T-cell (primary cell): ENCODE data around the gene MGAT5. TPM values are rescaled to one million over a fixed set of nuclear protein-coding genes. Genes with fewer than 3 reads are reported as not detected.

Experiments
- ATAC-seq, 4 experiments: fragments of 200-7000 bp in 3 of 4; fragments of 150-1000 bp in 1 of 4; cut with Tn5 transposase; replicated peaks in 1 of 4; 1 replicate in 3 of 4; 2 replicates in 1 of 4; pipeline ENCODE4 v1.10.0; 2021; ENCODE audit warnings: moderate library complexity in 3 of 4, mild to moderate bottlenecking in 2 of 4, moderate number of reproducible peaks in 1 of 4
- CTCF ChIA-PET, 2 donors: fragments of 300-600 bp; sonication (Branson Sonifier 250); formaldehyde crosslinking; loops; one replicate each; lab custom pipeline; 2022; ENCODE audit warnings: antibody characterized with exemption in 2 of 2; lab: Charles Lee
- POLR2A ChIA-PET, 2 donors: fragments of 300-600 bp; sonication (Branson Sonifier 250); formaldehyde crosslinking; loops; one replicate each; lab custom pipeline; 2022; ENCODE audit warnings: antibody characterized with exemption in 2 of 2; lab: Charles Lee
- DNase-seq, 35 experiments: peaks; one replicate each; pipeline versions ENCODE4 v3.0.0 to v3.0.0-alpha.2; 2013 to 2023
- H3K27ac ChIP-seq: one replicate; pipeline ENCODE4 v1.5.1; 2013; ENCODE audit warnings: low read length
- H3K27me3 ChIP-seq, 2 experiments: replicated peaks in 1 of 2; 1 replicate in 1 of 2; 2 replicates in 1 of 2; pipeline versions ENCODE4 v1.6.1 to v1.7.0; 2013; ENCODE audit warnings: low read length in 1 of 2, mixed read lengths in 1 of 2; ENCODE audit not compliant: control insufficient read depth in 2 of 2, insufficient read depth in 2 of 2; ENCODE audit errors: extremely low read depth in 1 of 2
- H3K36me3 ChIP-seq, 2 donors: 1 replicate in 1 of 2; 2 replicates in 1 of 2; pipeline versions ENCODE4 v1.6.1 to v1.7.0; 2013; ENCODE audit warnings: low read length in 1 of 2; ENCODE audit not compliant: control insufficient read depth in 2 of 2, insufficient read depth in 1 of 2; ENCODE audit errors: extremely low read depth in 1 of 2
- H3K4me1 ChIP-seq, 2 experiments: 1 replicate in 1 of 2; 2 replicates in 1 of 2; pipeline versions ENCODE4 v1.6.1 to v1.7.0; 2013; ENCODE audit warnings: low read length in 2 of 2, mixed read lengths in 1 of 2; ENCODE audit not compliant: insufficient read depth in 2 of 2, control insufficient read depth in 1 of 2; ENCODE audit errors: extremely low read depth in 1 of 2
- H3K4me3 ChIP-seq, 2 donors: 1 replicate in 1 of 2; 2 replicates in 1 of 2; pipeline versions ENCODE4 v1.5.1 to v1.7.0; 2013; ENCODE audit warnings: mild to moderate bottlenecking in 2 of 2, low read length in 1 of 2, moderate library complexity in 1 of 2; ENCODE audit not compliant: control insufficient read depth in 1 of 2; ENCODE audit errors: extremely low read depth in 1 of 2
- H3K9me3 ChIP-seq: 2 replicates; pipeline ENCODE4 v1.7.0; 2013
- H3K27ac Mint-ChIP-seq, 2 donors: one replicate each; pipeline ENCODE4 v1.8.0; 2020 to 2021; ENCODE audit warnings: mild to moderate bottlenecking in 2 of 2, mixed read lengths in 2 of 2
- H3K27me3 Mint-ChIP-seq, 2 donors: one replicate each; pipeline ENCODE4 v1.8.0; 2021 to 2022; ENCODE audit warnings: mixed read lengths in 2 of 2
- H3K36me3 Mint-ChIP-seq: one replicate; pipeline ENCODE4 v1.8.0; 2021; ENCODE audit warnings: mixed read lengths
- H3K4me1 Mint-ChIP-seq, 3 donors: one replicate each; pipeline ENCODE4 v1.8.0; 2020 to 2022; ENCODE audit warnings: mixed read lengths in 3 of 3, mild to moderate bottlenecking in 1 of 3
- H3K4me3 Mint-ChIP-seq, 3 donors: one replicate each; pipeline ENCODE4 v1.8.0; 2020 to 2022; ENCODE audit warnings: mild to moderate bottlenecking in 3 of 3, mixed read lengths in 3 of 3, moderate library complexity in 3 of 3
- H3K9me3 Mint-ChIP-seq, 3 donors: one replicate each; pipeline ENCODE4 v1.8.0; 2020 to 2022; ENCODE audit warnings: mixed read lengths in 3 of 3
- WGBS: methylation state at CpG from one replicate; pipeline ENCODE4 v1.1.5; 2013; ENCODE audit warnings: missing lambda C conversion rate; ENCODE audit not compliant: insufficient coverage; 5-methylcytosine and 5-hydroxymethylcytosine counted together
- total RNA-seq, 35 experiments: library from RNA in 6 of 35; stranded (reverse) in 6 of 35; fragments of 120-200 nt in 1 of 35; gene quantifications; one replicate each; pipeline versions ENCODE4 v1.2.1 to v1.2.4 and lab custom pipeline; 2013 to 2026

MGAT5 gene
- total RNA-seq, 5 donors from 2014 or later (not counting 1 experiment from before 2014, with no cell fraction given): 61.1 to 94.9 (median 81.8) TPM

DNA sequence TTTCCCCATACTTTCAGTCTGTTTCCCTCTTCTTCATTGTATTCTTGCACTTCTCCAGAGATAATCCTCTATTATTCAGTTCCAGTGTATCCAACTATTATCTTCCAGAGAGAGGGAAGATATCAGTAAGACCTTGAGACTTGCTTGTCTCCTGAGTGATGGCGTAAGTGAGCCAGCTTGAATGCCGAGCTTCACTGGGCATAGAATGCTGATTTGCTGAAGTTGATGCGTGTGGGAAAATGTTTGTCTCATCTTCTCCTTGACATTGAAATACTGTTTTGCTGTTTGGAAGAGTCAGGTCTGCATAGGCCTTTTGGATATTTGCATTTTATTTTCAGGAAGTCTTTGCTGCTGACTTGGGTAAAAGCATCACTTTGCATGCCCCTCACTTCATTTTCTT, 41.1 kb upstream of the MGAT5 start:
- peaks cover 12% of the 10 kb centered on the region for H3K36me3 Mint-ChIP-seq
- DNase-seq (no peak), ATAC-seq (no peak)
- H3K27ac ChIP-seq: no peak overlapping the region
- no peaks in the 10 kb centered on the region for H3K27me3 ChIP-seq
- H3K4me3 Mint-ChIP-seq: no peak overlapping the region
- 80% methylated on average over 1 of the region's 3 CpGs for WGBS
- no peak overlapping the region for H3K27ac Mint-ChIP-seq
- no peaks in the 10 kb centered on the region for H3K9me3 ChIP-seq
- H3K4me1 ChIP-seq: peaks cover 15% of the 10 kb centered on the region in 2 experiments
- ChIA-PET CTCF (interaction anchor here in 1 of 2 donors (0.9 kb wide), 1 partner anchor 95 kb away, joined by 5 read pairs; no protein-coding TSS in a partner anchor), POLR2A (interaction anchor here in 1 of 2 donors (0.6 kb wide), 1 partner anchor 22 kb away, joined by 4 read pairs; no protein-coding TSS in a partner anchor)
- no peaks in the 10 kb centered on the region for H3K27me3 Mint-ChIP-seq
- peaks cover 25 to 40% (median 31%) of the 10 kb centered on the region in 3 donors for H3K4me1 Mint-ChIP-seq
- H3K4me3 ChIP-seq: no peak overlapping the region
- H3K9me3 Mint-ChIP-seq: peaks cover 0 to 8% (median 3%) of the 10 kb centered on the region in 3 donors
- H3K36me3 ChIP-seq: no peaks in the 10 kb centered on the region

DNA sequence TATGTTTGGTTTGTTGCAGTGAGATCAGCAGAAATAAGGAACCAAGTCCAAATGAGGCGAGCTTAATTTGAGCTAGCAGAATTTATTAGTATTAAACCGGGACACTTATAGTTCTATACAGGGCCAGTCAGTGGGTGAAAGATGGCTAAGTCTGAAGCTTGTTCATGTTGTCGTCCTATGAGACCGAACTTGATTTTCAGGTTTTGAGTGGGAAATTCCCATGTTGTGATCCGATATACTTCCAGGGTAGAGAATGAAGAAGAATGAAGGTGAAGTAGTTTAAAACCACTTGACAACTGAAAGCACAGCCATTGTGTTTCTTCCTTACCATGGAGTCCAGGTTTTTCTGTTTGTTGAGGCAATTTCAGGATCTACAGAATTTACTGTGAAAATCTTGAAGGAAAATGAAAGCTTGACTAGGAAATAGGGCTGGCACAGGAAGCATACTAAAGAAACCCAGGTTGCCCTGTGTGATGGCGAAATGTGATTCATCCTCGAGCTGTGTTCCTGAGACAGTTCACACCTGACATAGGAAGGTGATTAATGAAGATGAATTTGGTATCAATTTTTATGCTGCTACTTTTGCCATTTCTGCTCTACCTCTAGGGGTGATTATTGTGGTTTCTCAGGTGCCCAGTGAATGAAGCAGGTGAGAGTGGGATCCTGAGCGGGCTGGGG, 37.6 kb upstream of the MGAT5 start:
- ChIA-PET CTCF (interaction anchor here (0.6 to 4.6 kb wide), 10 partner anchors 8 to 98 kb away, joined by 3 to 31 read pairs (median 7); no protein-coding TSS in a partner anchor), POLR2A (interaction anchor here in 1 of 2 donors (0.6 kb wide), 1 partner anchor 11 kb away, joined by 3 read pairs; no protein-coding TSS in a partner anchor)
- Mint-ChIP-seq H3K36me3 (peaks cover 12% of the 10 kb centered on the region), H3K27ac (peak overlapping the region; percentile 88 to 94), H3K4me1 (peaks cover 61 to 72% (median 62%) of the 10 kb centered on the region in 3 donors), H3K4me3 (peak overlapping the region in 1 of 3 donors; percentile 75), H3K27me3 (no peaks in the 10 kb centered on the region), H3K9me3 (peaks cover 0 to 8% (median 3%) of the 10 kb centered on the region in 3 donors)
- WGBS: 76% methylated on average over 5 of the region's 8 CpGs
- Histone ChIP-seq H3K4me1 (peaks cover 44 to 46% of the 10 kb centered on the region in 2 experiments), H3K4me3 (no peak overlapping the region), H3K36me3 (no peaks in the 10 kb centered on the region), H3K9me3 (no peaks in the 10 kb centered on the region), H3K27ac (peak overlapping the region; percentile 84), H3K27me3 (no peaks in the 10 kb centered on the region)
- no peak for DNase-seq
- no peak for ATAC-seq

DNA sequence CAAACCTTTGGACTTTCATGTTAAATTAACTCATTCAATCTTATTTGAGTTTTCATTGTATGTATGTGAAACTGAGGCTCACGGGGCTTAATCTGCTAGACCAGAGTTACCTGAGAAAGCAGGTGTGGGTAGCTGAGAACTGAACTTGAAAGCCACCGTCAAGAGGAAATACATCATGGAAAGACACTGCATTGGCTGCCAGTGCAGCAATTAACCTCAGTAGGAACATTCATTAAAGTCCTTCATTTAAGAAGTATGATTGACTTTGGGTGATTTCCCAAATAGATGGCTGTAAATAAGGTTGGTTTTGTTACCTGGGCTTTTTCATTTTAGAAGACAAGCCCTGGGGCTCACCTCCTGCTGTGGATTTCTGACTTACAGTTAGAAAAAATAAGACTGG, 36.5 kb upstream of the MGAT5 start:
- H3K9me3 ChIP-seq: no peaks in the 10 kb centered on the region
- peaks cover 65 to 78% (median 66%) of the 10 kb centered on the region in 3 donors for H3K4me1 Mint-ChIP-seq
- H3K36me3 ChIP-seq: no peaks in the 10 kb centered on the region
- peak overlapping the region; percentile 7 to 75 (median 61) for H3K4me3 Mint-ChIP-seq
- POLR2A ChIA-PET: no interaction called here
- H3K4me3 ChIP-seq: no peak overlapping the region
- peak in 1 of 35 experiments; percentile 59 for DNase-seq
- H3K9me3 Mint-ChIP-seq: peaks cover 0 to 8% (median 3%) of the 10 kb centered on the region in 3 donors
- H3K27me3 ChIP-seq: no peaks in the 10 kb centered on the region
- H3K27me3 Mint-ChIP-seq: no peaks in the 10 kb centered on the region
- peak overlapping the region; percentile 88 to 94 for H3K27ac Mint-ChIP-seq
- CTCF ChIA-PET: interaction anchor here (0.5 to 4.6 kb wide), 5 partner anchors 11 to 102 kb away, joined by 4 to 31 read pairs (median 21); no protein-coding TSS in a partner anchor
- WGBS: no CpG with 5 or more reads among the region's 2 CpGs
- peak in 2 of 4 experiments; percentile 23 to 69 for ATAC-seq
- peaks cover 12% of the 10 kb centered on the region for H3K36me3 Mint-ChIP-seq
- H3K4me1 ChIP-seq: peaks cover 44 to 46% of the 10 kb centered on the region in 2 experiments
- H3K27ac ChIP-seq: peak overlapping the region; percentile 84

DNA sequence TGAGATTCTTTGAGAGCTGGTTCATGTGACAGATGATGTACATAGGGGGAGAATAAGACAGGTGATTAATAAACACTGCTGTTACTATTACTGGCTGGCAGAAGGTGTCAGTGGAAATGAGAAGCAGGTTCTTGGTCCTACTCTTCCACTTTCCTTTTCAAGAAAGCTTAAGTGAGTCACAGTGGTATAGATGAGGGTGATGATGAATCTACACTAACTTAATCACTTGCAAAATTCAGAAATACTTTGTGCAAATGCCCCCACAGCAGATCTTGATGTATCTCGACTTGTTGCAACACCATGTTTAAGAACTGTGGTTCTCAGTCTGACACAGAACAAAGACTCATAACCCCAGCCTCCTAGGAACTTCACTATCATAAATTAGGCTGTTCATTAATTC, 35.9 kb upstream of the MGAT5 start:
- POLR2A ChIA-PET: interaction anchor here in 1 of 2 donors (1.1 kb wide), 1 partner anchor 98 kb away, joined by 3 read pairs; no protein-coding TSS in a partner anchor
- DNase-seq: peak in 1 of 35 experiments; percentile 40

DNA sequence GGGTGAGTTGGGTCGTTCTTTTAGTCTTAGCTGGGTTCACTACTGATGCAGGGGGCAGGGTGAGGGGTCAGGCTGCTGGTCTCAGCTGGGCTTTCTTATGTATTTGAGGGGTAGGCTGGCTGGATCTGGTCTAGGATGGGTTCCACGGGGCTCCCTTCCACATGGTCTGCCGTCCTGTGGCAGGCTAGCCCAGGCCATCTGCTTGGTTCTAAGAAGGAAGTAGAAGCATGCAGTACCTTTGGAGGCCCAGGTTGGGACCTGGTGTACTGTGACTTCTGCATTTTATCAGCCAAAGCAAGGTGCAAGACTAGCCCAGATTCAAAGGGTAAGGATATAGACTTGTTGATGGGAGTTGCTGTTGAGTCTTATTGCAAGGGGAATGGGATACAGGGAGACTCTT, 35.5 kb upstream of the MGAT5 start:
- DNase-seq (no peak), ATAC-seq (peak in 2 of 4 experiments; percentile 22 to 23)
- peak overlapping the region; percentile 7 to 75 (median 61) for H3K4me3 Mint-ChIP-seq

More for the DNA sequence above, 35.9 kb upstream of the MGAT5 start:
- Histone ChIP-seq H3K36me3 (no peaks in the 10 kb centered on the region), H3K27ac (peak overlapping the region; percentile 84), H3K4me3 (no peak overlapping the region), H3K27me3 (no peaks in the 10 kb centered on the region), H3K4me1 (peaks cover 44 to 46% of the 10 kb centered on the region in 2 experiments), H3K9me3 (no peaks in the 10 kb centered on the region)
- peaks cover 61 to 75% (median 62%) of the 10 kb centered on the region in 3 donors for H3K4me1 Mint-ChIP-seq
- CTCF ChIA-PET: interaction anchor here (1.3 to 4.6 kb wide), 3 partner anchors 10 to 100 kb away, joined by 6 to 27 read pairs (median 9); no protein-coding TSS in a partner anchor
- peak; percentile 55 to 77 (median 70) for ATAC-seq
- H3K27me3 Mint-ChIP-seq: no peaks in the 10 kb centered on the region
- H3K27ac Mint-ChIP-seq: peak overlapping the region; percentile 88 to 94
- H3K4me3 Mint-ChIP-seq: peak overlapping the region; percentile 7 to 75 (median 61)
- WGBS: 0% methylated on average over 1 of the region's 1 CpG
- peaks cover 0 to 8% (median 3%) of the 10 kb centered on the region in 3 donors for H3K9me3 Mint-ChIP-seq
- peaks cover 12% of the 10 kb centered on the region for H3K36me3 Mint-ChIP-seq

More for the DNA sequence above, 35.5 kb upstream of the MGAT5 start:
- Histone ChIP-seq H3K9me3 (no peaks in the 10 kb centered on the region), H3K4me3 (no peak overlapping the region), H3K27ac (peak overlapping the region; percentile 84), H3K4me1 (peaks cover 44 to 46% of the 10 kb centered on the region in 2 experiments), H3K36me3 (no peaks in the 10 kb centered on the region), H3K27me3 (no peaks in the 10 kb centered on the region)
- Mint-ChIP-seq H3K9me3 (peaks cover 0 to 8% (median 3%) of the 10 kb centered on the region in 3 donors), H3K4me1 (peaks cover 59 to 76% (median 63%) of the 10 kb centered on the region in 3 donors), H3K27me3 (no peaks in the 10 kb centered on the region), H3K27ac (peak overlapping the region; percentile 88 to 94), H3K36me3 (peaks cover 12% of the 10 kb centered on the region)
- ChIA-PET CTCF (interaction anchor here (0.7 to 4.6 kb wide), 11 partner anchors 10 to 101 kb away, joined by 3 to 27 read pairs (median 4); no protein-coding TSS in a partner anchor), POLR2A (interaction anchor here in 1 of 2 donors (1.1 kb wide), 1 partner anchor 98 kb away, joined by 3 read pairs; no protein-coding TSS in a partner anchor)
- 34% methylated on average over 3 of the region's 3 CpGs for WGBS
